ENCODE measurements around the gene PRPF6. TPM values are rescaled to one million over a fixed set of nuclear protein-coding genes. Genes with fewer than 3 reads are reported as not detected.

PRPF6 gene
- polyA plus RNA-seq, 3 donors = 28.9 to 37.2 (median 34.1) TPM

- WGBS, 3 donors = 83 to 94% (median 92%) methylated on average over 17 of the region's 17 CpGs
- no peak overlapping the region for H3K27ac ChIP-seq (ENCODE audit: low read depth, low read length)
Measured at GRCh38 chr20:64024141-64024990, 43.4 kb downstream of the PRPF6 start.

- 94 to 98% (median 97%) methylated on average over 18 of the region's 18 CpGs for WGBS, 3 donors
- H3K27ac ChIP-seq (ENCODE audit: low read depth, low read length) = no peak overlapping the region
Measured at GRCh38 chr20:64025101-64025825, 44.3 kb downstream of the PRPF6 start.

DNA sequence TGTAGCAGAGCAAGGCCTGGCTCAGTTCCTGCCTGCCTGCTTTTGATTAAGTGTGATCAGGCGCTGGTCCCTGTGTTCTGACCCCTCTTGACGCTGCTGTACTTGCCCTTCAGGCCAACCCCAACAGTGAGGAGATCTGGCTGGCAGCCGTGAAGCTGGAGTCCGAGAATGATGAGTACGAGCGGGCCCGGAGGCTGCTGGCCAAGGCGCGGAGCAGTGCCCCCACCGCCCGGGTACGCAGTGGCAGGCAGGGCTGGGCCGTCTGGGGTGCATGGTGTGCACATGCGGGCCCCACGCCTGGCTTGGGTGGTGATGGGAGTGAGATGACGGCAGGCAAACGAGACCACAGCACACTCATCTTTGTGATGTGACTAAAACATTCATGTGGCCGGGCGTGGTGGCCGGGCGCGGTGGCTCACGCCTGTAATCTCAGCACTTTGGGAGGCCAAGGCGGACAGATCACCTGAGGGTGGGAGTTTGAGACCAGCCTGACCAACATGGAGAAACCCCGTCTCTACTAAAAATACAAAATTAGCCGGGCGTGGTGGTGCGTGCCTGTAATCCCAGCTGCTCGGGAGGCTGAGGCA is 45.0 kb downstream of the PRPF6 start:
- H3K27ac ChIP-seq (ENCODE audit: low read depth, low read length) = no peak overlapping the region
- 95 to 98% (median 97%) methylated on average over 24 to 29 of the region's 29 CpGs for WGBS, 3 donors

DNA sequence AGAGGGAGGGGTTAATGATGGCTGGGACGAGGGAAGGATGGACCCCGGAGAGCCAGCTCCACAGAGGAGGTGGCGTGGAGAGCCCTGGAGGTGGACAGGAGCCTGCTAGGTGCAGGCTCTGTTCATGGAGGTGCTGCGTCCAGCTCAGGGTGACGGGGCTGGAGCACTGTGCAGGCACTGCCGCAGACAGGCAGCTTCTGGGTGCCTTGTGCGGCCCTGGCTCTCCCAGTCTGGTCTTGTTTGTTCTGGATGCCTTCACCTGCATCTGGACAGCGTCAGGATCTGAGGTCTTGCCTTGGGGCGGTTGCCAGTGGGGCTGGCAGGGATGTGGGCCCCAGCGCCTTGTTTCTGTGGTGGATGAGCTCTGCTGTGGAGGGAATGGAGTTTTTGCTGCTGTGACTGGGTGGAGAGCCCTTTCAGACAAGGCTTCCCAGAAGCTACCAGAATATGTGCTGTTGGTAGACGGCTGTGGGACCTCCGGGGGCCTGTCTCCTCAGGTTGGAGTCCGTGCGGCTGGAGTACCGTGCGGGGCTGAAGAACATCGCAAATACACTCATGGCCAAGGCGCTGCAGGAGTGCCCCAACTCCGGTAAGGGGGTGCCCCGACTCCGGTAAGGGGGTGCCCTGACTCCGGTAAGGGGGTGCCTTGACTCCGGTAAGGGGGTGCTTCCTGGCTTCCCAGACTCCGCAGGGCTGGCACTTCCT is 47.2 kb downstream of the PRPF6 start:
- 89 to 92% (median 90%) methylated on average over 24 of the region's 24 CpGs for WGBS, 3 donors
- no peak overlapping the region for H3K27ac ChIP-seq (ENCODE audit: low read depth, low read length)

DNA sequence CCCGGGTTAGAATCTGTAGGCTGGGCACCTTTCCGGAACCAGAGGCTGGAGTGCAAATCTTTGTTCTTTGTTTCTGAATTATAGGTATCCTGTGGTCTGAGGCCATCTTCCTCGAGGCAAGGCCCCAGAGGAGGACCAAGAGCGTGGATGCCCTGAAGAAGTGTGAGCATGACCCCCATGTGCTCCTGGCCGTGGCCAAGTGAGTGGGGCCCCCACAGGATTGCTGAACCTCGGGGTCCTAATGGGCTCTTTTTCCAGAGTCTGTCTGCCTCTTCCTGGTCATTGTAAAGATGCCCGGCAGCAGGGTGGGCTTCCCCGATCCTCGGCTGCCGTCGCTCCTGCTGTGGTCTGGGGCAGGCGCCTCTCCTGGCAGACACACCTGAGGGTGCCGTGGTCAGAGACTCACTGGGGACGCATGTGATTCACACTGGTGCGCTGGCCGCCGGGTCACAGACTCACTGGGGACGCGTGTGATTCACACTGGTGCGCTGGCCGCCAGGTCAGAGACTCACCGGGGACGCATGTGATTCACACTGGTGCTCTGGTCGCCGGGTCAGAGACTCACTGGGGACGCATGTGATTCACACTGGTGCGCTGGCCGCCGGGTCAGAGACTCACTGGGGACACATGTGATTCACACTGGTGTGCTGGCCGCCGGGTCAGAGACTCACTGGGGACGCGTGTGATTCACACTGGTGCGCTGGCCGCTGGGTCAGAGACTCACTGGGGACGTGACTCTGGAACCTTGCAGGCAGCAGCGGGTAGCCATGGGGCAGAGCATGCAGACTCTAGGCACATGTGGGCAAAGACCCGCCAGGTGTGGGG is 48.6 kb downstream of the PRPF6 start:
- WGBS, 3 donors = 90 to 97% (median 93%) methylated on average over 38 of the region's 38 CpGs
- no peak overlapping the region for H3K27ac ChIP-seq (ENCODE audit: low read depth, low read length)

GRCh38 chr20:64030371-64031134 is 49.6 kb downstream of the PRPF6 start:
- H3K27ac ChIP-seq (ENCODE audit: low read depth, low read length) = no peak overlapping the region
- 76 to 94% (median 90%) methylated on average over 20 of the region's 20 CpGs for WGBS, 3 donors

GRCh38 chr20:64031822-64032314 is 50.9 kb downstream of the PRPF6 start:
- H3K27ac ChIP-seq (ENCODE audit: low read depth, low read length) = no peak overlapping the region
- 92 to 94% (median 93%) methylated on average over 19 of the region's 19 CpGs for WGBS, 3 donors

DNA sequence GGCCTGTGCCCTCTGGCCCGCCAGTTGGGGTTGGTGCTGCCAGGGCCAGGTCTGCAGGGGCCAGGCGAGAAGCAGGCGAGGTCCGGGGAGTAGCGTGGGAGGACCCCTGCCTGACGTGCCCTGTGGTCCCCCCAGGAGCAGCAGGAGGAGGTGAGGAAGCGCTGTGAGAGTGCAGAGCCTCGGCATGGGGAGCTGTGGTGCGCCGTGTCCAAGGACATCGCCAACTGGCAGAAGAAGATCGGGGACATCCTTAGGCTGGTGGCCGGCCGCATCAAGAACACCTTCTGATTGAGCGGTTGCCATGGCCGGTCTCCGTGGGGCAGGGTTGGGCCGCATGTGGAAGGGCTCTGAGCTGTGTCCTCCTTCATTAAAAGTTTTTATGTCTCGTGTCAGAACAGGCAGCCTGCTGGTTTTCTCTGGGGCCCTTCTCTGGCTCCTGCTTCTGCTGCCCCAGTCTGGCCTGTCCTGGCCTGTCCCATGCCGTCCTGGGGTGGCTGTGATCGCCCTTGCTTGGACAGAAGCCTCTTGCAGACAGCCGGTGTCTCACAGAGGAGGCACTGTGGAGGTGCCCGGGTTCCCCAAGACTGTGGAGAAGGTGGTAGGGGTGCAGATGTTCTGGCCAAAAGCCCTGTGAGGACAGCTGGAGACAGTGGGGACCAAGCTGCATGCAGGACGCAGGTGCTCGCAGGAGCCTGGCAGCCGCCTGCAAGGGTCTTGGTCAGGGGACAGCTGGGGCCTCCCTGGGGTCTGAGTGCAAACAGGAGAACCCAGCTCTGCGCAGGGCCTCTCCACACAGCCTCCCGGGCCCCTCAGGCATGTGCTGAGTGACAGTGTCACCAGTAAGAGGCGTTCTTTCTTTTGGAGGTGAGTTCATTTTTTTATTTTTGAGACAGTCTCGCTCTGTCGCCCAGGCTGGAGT is 52.0 kb downstream of the PRPF6 start:
- no peak overlapping the region for H3K27ac ChIP-seq (ENCODE audit: low read depth, low read length)
- 91 to 94% (median 92%) methylated on average over 29 to 31 of the region's 31 CpGs for WGBS, 3 donors

GRCh38 chr20:64033981-64034493 is 53.1 kb downstream of the PRPF6 start:
- WGBS, 3 donors = 60 to 76% (median 65%) methylated on average over 10 to 11 of the region's 11 CpGs
- no peak overlapping the region for H3K27ac ChIP-seq (ENCODE audit: low read depth, low read length)

GRCh38 chr20:64035066-64035932 is 54.4 kb downstream of the PRPF6 start:
- WGBS, 3 donors = 76 to 86% (median 79%) methylated on average over 17 of the region's 17 CpGs
- no peak overlapping the region for H3K27ac ChIP-seq (ENCODE audit: low read depth, low read length)

GRCh38 chr20:64035933-64036345 is 55.0 kb downstream of the PRPF6 start, which contains the start of gene C20orf204:
Gene C20orf204 (plus strand): TSS chr20:64036182. CDS start chr20:64036324, 142 bp downstream.
- WGBS, 3 donors = 60 to 83% (median 75%) methylated on average over 10 of the region's 10 CpGs
- H3K27ac ChIP-seq (ENCODE audit: low read depth, low read length) = no peak within 1 kb of the TSS

- H3K27ac ChIP-seq (ENCODE audit: low read depth, low read length) = no peak overlapping the region
- 62 to 65% (median 65%) methylated on average over 16 to 17 of the region's 17 CpGs for WGBS, 3 donors
Measured at GRCh38 chr20:64036346-64037198, 55.6 kb downstream of the PRPF6 start.

DNA sequence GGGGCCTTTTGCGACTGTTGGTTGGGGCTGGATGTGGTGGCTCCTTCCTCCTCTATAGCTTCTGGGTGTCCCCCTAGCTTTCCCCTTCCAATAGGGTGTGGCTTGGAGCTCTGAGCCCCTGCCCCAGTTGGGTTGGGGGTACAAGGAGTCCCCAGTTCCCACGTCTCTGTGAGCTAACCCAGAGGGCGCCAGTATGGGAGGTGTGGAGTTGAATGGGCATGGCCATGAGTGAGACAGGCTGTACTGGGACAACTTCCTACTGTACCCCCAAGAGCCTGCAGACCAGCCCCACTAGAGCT is 56.2 kb downstream of the PRPF6 start:
- WGBS, 3 donors = 72 to 77% (median 72%) methylated on average over 3 of the region's 3 CpGs
- no peak overlapping the region for H3K27ac ChIP-seq (ENCODE audit: low read depth, low read length)

GRCh38 chr20:64037498-64038213 is 56.7 kb downstream of the PRPF6 start:
- 9 to 13% (median 11%) methylated on average over 34 to 36 of the region's 36 CpGs for WGBS, 3 donors
- H3K27ac ChIP-seq (ENCODE audit: low read depth, low read length) = no peak overlapping the region

Data from adipose tissue (tissue), 3 donors.